PC-9 (cell line): ENCODE measurements around the gene UBE2C.

ENCODE experiments used
- EZH2 ChIP-seq: fragments of 200-600 bp; sonication (generic); IDR thresholded peaks from 2 replicates; pipeline ENCODE4 v1.8.0; 2017; ENCODE audit warnings: antibody characterized with exemption, low read depth
- TF ChIP-seq, protein P1 (sequence below): fragments of 200-600 bp; sonication (generic); conservative IDR thresholded peaks from 2 replicates; pipeline ENCODE4 v1.6.1; 2017; ENCODE audit warnings: mixed run types, antibody characterized with exemption, mild to moderate bottlenecking, moderate library complexity

DNA sequence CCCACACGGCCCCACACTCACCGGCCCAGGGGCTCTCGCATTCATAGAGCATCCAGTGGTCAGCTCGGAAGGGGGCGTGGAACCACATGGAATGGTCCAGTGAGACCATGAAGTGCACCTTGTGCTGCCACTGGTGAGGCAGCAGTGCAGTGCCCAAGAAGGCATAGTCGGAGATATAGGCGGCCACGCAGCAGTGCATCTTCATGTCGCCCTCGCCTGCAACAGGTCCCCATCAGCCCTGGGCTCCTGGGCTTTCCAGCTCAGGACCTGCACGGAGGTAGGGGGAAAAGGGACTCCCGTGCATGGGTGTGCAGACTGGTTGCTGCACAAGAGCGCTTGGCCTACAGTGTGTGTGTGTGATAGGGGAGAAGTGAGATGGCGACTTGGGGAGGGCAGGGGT is 31.1 kb downstream of the UBE2C start:
- TF ChIP-seq, protein P1, sequence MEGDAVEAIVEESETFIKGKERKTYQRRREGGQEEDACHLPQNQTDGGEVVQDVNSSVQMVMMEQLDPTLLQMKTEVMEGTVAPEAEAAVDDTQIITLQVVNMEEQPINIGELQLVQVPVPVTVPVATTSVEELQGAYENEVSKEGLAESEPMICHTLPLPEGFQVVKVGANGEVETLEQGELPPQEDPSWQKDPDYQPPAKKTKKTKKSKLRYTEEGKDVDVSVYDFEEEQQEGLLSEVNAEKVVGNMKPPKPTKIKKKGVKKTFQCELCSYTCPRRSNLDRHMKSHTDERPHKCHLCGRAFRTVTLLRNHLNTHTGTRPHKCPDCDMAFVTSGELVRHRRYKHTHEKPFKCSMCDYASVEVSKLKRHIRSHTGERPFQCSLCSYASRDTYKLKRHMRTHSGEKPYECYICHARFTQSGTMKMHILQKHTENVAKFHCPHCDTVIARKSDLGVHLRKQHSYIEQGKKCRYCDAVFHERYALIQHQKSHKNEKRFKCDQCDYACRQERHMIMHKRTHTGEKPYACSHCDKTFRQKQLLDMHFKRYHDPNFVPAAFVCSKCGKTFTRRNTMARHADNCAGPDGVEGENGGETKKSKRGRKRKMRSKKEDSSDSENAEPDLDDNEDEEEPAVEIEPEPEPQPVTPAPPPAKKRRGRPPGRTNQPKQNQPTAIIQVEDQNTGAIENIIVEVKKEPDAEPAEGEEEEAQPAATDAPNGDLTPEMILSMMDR = no peak
- TF ChIP-seq EZH2 = no peak
